Subcutaneous abdominal adipose tissue (tissue), 5 donors: Measurements from ENCODE around the gene MAPK8IP2.
A peak's percentile ranks its signal among the peaks of the same experiment; 100 is the strongest.

Experiments used
- H3K27ac ChIP-seq: one replicate; pipeline ENCODE4 v1.7.0; 2013; ENCODE audit warnings: low read depth, mild to moderate bottlenecking, inconsistent platforms, low read length, moderate library complexity
- H3K27me3 ChIP-seq, 5 donors: one replicate each; pipeline ENCODE4 v1.7.0; 2013; ENCODE audit warnings: low read length in 5 of 5, inconsistent platforms in 1 of 5; ENCODE audit not compliant: control insufficient read depth in 5 of 5, insufficient read depth in 4 of 5
- H3K36me3 ChIP-seq, 5 donors: one replicate each; pipeline ENCODE4 v1.7.0; 2013; ENCODE audit warnings: low read length in 5 of 5; ENCODE audit not compliant: control insufficient read depth in 5 of 5, insufficient read depth in 5 of 5
- H3K4me1 ChIP-seq, 5 donors: one replicate each; pipeline ENCODE4 v1.7.0; 2013; ENCODE audit warnings: low read length in 5 of 5, mild to moderate bottlenecking in 3 of 5, moderate library complexity in 1 of 5; ENCODE audit not compliant: control insufficient read depth in 5 of 5, insufficient read depth in 5 of 5
- H3K4me3 ChIP-seq, 5 donors: one replicate each; pipeline ENCODE4 v1.7.0; 2013; ENCODE audit warnings: low read length in 5 of 5, low read depth in 1 of 5
- H3K9ac ChIP-seq, 5 donors: one replicate each; pipeline ENCODE4 v1.7.0; 2013; ENCODE audit warnings: low read length in 5 of 5, mild to moderate bottlenecking in 4 of 5, moderate library complexity in 3 of 5
- H3K9me3 ChIP-seq, 5 donors: one replicate each; pipeline ENCODE4 v1.7.0; 2013; ENCODE audit warnings: low read length in 5 of 5; ENCODE audit not compliant: control insufficient read depth in 5 of 5
- donor health status: healthy.
- donor health status: healthy.
- donor health status: healthy.
- donor health status: healthy.
- donor health status: healthy.

MAPK8IP2 gene

GRCh38 chr22:50567721-50568252 lies 32.8 kb upstream of the MAPK8IP2 start:
- H3K27ac ChIP-seq: no peak overlapping the region
- peaks cover 0 to 39% (median 18%) of the 10 kb centered on the region in 5 donors for H3K36me3 ChIP-seq

DNA sequence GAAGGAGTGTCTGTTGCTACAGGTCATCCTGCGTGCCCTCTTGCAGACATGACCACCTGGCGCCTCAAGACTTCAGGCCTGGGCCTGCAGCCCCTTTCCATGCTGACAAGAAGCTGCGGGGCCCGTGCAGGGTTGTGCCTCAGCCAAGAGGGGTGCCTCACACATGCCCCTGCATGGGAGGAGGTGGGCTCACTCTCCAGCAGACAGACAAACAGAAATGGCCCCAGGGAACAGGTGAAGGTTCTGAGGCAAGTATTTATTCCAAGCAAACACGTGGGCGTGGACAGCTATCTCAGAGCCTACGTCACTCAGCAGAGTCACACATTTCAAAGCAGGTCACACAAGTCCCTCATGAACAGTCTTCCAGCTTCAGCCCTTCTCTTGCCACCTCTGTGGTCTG lies 32.0 kb upstream of the MAPK8IP2 start:
- Histone ChIP-seq H3K4me3 (no peak overlapping the region), H3K9me3 (no peaks in the 10 kb centered on the region), H3K9ac (no peak overlapping the region), H3K27me3 (no peaks in the 10 kb centered on the region), H3K36me3 (peaks cover 0 to 47% (median 18%) of the 10 kb centered on the region in 5 donors), H3K27ac (no peak overlapping the region), H3K4me1 (peaks cover 6 to 50% (median 44%) of the 10 kb centered on the region in 5 donors)

More at GRCh38 chr22:50567721-50568252, 32.8 kb upstream of the MAPK8IP2 start:
- Histone ChIP-seq H3K9me3 (no peaks in the 10 kb centered on the region), H3K27me3 (no peaks in the 10 kb centered on the region), H3K9ac (no peak overlapping the region), H3K4me3 (no peak overlapping the region), H3K4me1 (peaks cover 7 to 58% (median 50%) of the 10 kb centered on the region in 5 donors)

DNA sequence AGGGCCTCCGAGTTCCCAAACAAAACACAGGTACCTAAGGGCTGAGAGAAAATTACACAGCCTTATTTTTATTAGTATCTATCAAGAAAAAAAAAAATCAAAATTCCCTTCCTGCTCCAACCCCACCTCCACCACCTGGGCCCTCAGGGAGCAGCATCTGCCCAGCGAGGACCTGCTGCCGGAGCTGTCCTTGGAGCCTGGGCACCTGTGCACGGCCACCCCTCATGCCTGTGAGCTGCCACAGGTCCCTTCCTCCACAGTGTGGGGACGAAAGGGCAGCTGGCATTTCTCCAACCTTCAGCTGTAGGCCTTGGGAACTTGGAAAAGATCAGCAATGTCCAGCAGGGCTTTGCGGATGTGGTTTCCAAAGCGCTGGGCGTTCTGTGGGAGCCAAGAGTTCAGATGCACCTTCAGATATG lies 31.5 kb upstream of the MAPK8IP2 start:
- Histone ChIP-seq H3K9me3 (no peaks in the 10 kb centered on the region), H3K9ac (no peak overlapping the region), H3K27ac (no peak overlapping the region), H3K27me3 (no peaks in the 10 kb centered on the region), H3K36me3 (peaks cover 0 to 49% (median 18%) of the 10 kb centered on the region in 5 donors), H3K4me3 (no peak overlapping the region), H3K4me1 (peaks cover 4 to 46% (median 40%) of the 10 kb centered on the region in 5 donors)

DNA sequence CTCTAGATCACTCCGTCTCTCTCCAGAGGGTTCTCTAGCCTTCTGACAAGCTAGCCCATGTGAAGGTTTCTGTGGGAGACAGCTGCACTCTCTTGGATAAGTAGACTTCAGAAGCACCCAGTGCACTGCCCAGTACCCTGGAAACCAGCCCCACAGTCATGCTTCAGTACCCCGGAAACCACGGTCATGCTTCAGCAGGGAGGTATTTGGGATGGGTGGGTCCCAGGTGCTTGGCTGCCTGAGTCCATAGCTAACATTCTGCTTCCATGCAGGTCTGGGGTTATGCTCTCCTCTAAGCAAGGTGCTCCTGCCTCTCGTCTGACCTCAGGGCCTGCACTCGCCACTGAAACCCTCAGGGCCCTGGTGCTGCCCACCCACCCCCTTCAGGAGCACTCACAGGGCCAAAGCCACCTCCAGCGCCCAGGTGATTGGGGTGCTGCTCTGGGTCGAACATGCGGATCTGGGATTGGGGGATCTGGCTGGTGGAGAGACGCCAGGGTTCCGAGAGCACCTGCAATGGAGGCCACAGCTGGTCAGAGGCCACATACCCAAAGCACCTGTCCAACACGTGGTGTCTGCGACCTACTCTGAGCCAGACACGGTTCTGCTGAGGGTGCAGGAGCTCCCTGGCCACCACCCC lies 30.6 kb upstream of the MAPK8IP2 start:
- H3K36me3 ChIP-seq: peaks cover 0 to 53% (median 18%) of the 10 kb centered on the region in 5 donors
- H3K9me3 ChIP-seq: no peaks in the 10 kb centered on the region
- H3K27me3 ChIP-seq: no peaks in the 10 kb centered on the region
- H3K27ac ChIP-seq: no peak overlapping the region
- H3K9ac ChIP-seq: peak overlapping the region in 1 of 5 donors; percentile 0
- no peak overlapping the region for H3K4me3 ChIP-seq
- peaks cover 0 to 36% (median 31%) of the 10 kb centered on the region in 5 donors for H3K4me1 ChIP-seq

GRCh38 chr22:50570861-50571260 lies 29.7 kb upstream of the MAPK8IP2 start:
- Histone ChIP-seq H3K9ac (peak overlapping the region in 1 of 5 donors; percentile 0), H3K9me3 (no peaks in the 10 kb centered on the region), H3K36me3 (peaks cover 0 to 53% (median 18%) of the 10 kb centered on the region in 5 donors), H3K4me3 (no peak overlapping the region), H3K27ac (no peak overlapping the region), H3K4me1 (peaks cover 0 to 30% (median 25%) of the 10 kb centered on the region in 5 donors), H3K27me3 (no peaks in the 10 kb centered on the region)

DNA sequence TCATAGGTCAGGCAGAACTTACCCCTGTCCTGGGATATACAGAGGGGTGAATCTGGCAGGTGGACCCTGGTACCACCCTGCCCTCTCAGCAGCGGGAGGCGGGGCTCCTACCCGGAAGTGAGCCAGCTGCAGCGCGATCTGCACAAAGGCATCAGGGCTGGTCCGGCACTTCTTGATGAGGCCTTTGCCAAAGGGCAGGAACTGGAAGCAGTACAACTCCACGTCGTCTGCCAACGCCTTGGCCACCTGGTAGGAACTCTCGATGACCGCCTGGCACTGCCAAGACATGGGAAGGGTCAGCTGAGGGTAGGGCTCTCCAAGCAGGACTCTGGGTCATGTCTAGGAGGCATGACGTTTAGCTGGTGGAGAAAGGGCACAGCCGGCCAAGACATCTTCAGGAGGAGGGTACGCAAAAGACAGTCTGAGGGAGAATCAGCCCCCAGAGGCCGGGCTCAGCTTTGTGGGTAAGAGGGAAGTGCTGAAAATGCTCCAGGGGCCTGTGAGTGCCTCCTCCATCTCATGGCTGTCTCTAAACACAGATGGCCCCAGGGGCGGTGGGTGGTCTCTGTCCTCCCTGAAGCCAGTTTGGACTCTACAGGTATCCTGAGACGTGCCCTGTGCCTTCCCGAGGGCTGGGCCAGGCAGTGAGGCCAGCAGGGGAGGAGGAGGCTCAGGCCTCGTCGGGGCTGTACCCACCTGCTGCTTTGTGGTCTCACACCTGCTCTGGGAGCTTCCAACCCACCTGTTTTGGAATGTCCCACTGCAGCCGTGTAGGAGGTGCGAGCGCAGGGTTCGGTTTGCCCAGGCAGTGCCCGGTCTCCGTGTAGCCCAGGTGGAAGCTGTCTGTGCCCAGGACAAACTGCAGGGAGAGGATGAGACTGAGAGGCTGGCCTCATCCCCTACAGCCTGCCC lies 29.1 kb upstream of the MAPK8IP2 start:
- H3K9ac ChIP-seq: no peak overlapping the region
- H3K4me1 ChIP-seq: peaks cover 0 to 30% (median 25%) of the 10 kb centered on the region in 5 donors
- H3K36me3 ChIP-seq: peaks cover 0 to 53% (median 18%) of the 10 kb centered on the region in 5 donors
- H3K27me3 ChIP-seq: no peaks in the 10 kb centered on the region
- no peak overlapping the region for H3K4me3 ChIP-seq
- H3K27ac ChIP-seq: no peak overlapping the region
- no peaks in the 10 kb centered on the region for H3K9me3 ChIP-seq

DNA sequence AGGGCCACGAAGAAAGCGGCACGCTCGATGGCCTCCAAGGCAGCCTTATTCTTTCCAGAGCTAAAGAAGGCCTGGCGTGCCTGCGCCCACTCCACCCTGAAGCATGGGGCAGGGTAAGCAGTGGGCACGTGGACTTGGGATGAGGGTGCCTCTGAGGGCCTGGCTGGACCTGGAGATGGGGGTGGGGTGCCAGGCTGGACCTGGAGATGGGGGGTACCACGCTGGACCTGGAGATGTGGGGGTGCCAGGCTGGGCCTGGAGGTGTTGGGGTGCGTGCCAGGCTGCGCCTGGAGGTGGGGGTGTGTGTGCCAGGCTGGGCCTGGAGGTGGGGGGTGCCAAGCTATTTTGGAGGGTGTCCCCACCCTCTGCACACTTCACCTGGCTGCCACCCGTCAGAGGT lies 27.6 kb upstream of the MAPK8IP2 start:
- H3K4me1 ChIP-seq: peaks cover 0 to 37% (median 25%) of the 10 kb centered on the region in 5 donors
- H3K9me3 ChIP-seq: no peaks in the 10 kb centered on the region
- peaks cover 0 to 53% (median 16%) of the 10 kb centered on the region in 5 donors for H3K36me3 ChIP-seq
- H3K27me3 ChIP-seq: no peaks in the 10 kb centered on the region
- no peak overlapping the region for H3K27ac ChIP-seq
- H3K4me3 ChIP-seq: no peak overlapping the region
- no peak overlapping the region for H3K9ac ChIP-seq

GRCh38 chr22:50573491-50574382 lies 26.9 kb upstream of the MAPK8IP2 start:
- Histone ChIP-seq H3K4me1 (peaks cover under 1 to 45% (median 32%) of the 10 kb centered on the region in 5 donors), H3K27me3 (no peaks in the 10 kb centered on the region), H3K9ac (no peak overlapping the region), H3K36me3 (peaks cover 0 to 51% (median 14%) of the 10 kb centered on the region in 5 donors), H3K4me3 (no peak overlapping the region), H3K9me3 (no peaks in the 10 kb centered on the region), H3K27ac (no peak overlapping the region)

DNA sequence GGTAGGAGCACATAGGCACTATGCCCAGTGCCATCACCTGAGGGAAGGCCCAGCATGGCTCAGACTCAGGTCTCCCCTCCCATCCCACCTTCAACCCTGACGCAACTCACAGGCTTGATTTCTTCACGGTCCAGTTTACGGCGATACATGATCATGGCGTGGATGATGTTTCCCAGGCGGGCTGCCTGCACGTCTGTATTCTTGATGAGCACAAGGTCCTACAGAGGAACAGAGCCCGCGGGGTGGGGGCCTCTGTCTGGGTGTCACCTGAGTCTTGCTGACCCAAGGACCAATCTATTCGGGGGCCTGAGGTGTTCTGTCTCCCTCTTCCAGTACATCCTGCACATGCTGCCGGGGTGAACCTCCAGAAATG lies 26.2 kb upstream of the MAPK8IP2 start:
- Histone ChIP-seq H3K36me3 (peaks cover 0 to 52% (median 10%) of the 10 kb centered on the region in 5 donors), H3K9me3 (no peaks in the 10 kb centered on the region), H3K27me3 (no peaks in the 10 kb centered on the region), H3K4me1 (peaks cover 3 to 48% (median 34%) of the 10 kb centered on the region in 5 donors), H3K4me3 (no peak overlapping the region), H3K27ac (no peak overlapping the region), H3K9ac (no peak overlapping the region)
